ENCODE results near the gene MRM2.

Gene MRM2

GRCh38 chr7:2251381-2251780, 9.4 kb upstream of the MRM2 start:
- H3K4me3 ChIP-seq (ENCODE audit: low read depth, low read length): no peak overlapping the region
- in situ Hi-C loops (cut with HindIII; ENCODE audit: low sequenced_read_pairs): no loop called here
- no peak for DNase-seq (ENCODE audit: low read depth, low spot score)
- TF ChIP-seq CTCF (IDR thresholded peaks at IDR 0.05; ENCODE audit: low read depth, low read length): no peak

GRCh38 chr7:2249744-2250323, 7.8 kb upstream of the MRM2 start:
- DNase-seq (ENCODE audit: low read depth, low spot score): no peak
- H3K4me3 ChIP-seq (ENCODE audit: low read depth, low read length): no peak overlapping the region
- TF ChIP-seq CTCF (IDR thresholded peaks at IDR 0.05; ENCODE audit: low read depth, low read length): no peak
- in situ Hi-C loops (cut with HindIII; ENCODE audit: low sequenced_read_pairs): no loop called here

- peak; percentile 34 for TF ChIP-seq CTCF (IDR thresholded peaks at IDR 0.05; ENCODE audit: low read depth, low read length)
- in situ Hi-C loops (cut with HindIII; ENCODE audit: low sequenced_read_pairs): no loop called here
- peak; percentile 98 for DNase-seq (ENCODE audit: low read depth, low spot score)
- H3K4me3 ChIP-seq (ENCODE audit: low read depth, low read length): no peak overlapping the region
Measured at GRCh38 chr7:2248984-2249694, 7.1 kb upstream of the MRM2 start.

GRCh38 chr7:2247141-2247995, 5.4 kb upstream of the MRM2 start:
- no peak for DNase-seq (ENCODE audit: low read depth, low spot score)
- TF ChIP-seq CTCF (IDR thresholded peaks at IDR 0.05; ENCODE audit: low read depth, low read length): peak; percentile 80
- in situ Hi-C loops (cut with HindIII; ENCODE audit: low sequenced_read_pairs): no loop called here
- no peak overlapping the region for H3K4me3 ChIP-seq (ENCODE audit: low read depth, low read length)

- no peak for TF ChIP-seq CTCF (IDR thresholded peaks at IDR 0.05; ENCODE audit: low read depth, low read length)
- no peak for DNase-seq (ENCODE audit: low read depth, low spot score)
- H3K4me3 ChIP-seq (ENCODE audit: low read depth, low read length): no peak overlapping the region
- in situ Hi-C loops (cut with HindIII; ENCODE audit: low sequenced_read_pairs): no loop called here
Measured at GRCh38 chr7:2245883-2246675, 4.1 kb upstream of the MRM2 start.

GRCh38 chr7:2244404-2244995, 2.5 kb upstream of the MRM2 start:
- H3K4me3 ChIP-seq (ENCODE audit: low read depth, low read length): no peak overlapping the region
- TF ChIP-seq CTCF (IDR thresholded peaks at IDR 0.05; ENCODE audit: low read depth, low read length): no peak
- in situ Hi-C loops (cut with HindIII; ENCODE audit: low sequenced_read_pairs): no loop called here
- DNase-seq (ENCODE audit: low read depth, low spot score): no peak
